Loucy (cell line): Measurements from ENCODE around the gene PCDHAC2.

Experiments
- CTCF ChIP-seq: fragments of 200-600 bp; sonication (generic); conservative IDR thresholded peaks from 2 replicates; pipeline ENCODE4 v1.5.1; 2014; ENCODE audit warnings: mild to moderate bottlenecking, antibody characterized with exemption, low read length
- EZH2phosphoT487 ChIP-seq: fragments of 200-600 bp; IDR thresholded peaks from 2 replicates; pipeline ENCODE4 v1.6.1; 2018; ENCODE audit warnings: antibody characterized with exemption, mild to moderate bottlenecking, moderate library complexity, borderline replicate concordance

DNA sequence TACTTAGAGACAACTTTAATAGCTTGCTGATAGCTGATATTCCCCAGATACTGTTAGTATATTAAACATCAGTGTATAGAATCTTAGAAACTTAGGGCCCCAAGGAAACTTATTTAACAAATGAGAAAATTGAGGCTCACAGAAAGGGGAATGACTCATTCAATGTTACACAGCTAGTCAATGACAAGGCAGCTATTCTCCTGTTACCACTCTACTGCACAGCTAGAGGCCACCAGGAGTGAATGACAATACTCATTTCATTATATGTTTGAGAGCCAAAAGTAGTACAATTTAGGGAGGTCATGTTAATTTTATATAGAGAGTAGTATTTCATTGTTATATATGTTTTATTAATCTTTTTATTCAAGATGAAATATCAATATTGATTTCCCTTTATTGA, 51.7 kb downstream of the PCDHAC2 start:
- TF ChIP-seq CTCF (no peak), EZH2phosphoT487 (no peak)
